ENCODE measurements around the gene NMUR1. TPM values are rescaled to one million over a fixed set of nuclear protein-coding genes. Genes with fewer than 3 reads are reported as not detected.
"Not testable (repeated sequence)": the region's sequence is repeated elsewhere in the genome, so short reads cannot be mapped to it uniquely, and the experiment has no call there.

The NMUR1 gene
- polyA plus RNA-seq, 1 experiment: not detected

DNA sequence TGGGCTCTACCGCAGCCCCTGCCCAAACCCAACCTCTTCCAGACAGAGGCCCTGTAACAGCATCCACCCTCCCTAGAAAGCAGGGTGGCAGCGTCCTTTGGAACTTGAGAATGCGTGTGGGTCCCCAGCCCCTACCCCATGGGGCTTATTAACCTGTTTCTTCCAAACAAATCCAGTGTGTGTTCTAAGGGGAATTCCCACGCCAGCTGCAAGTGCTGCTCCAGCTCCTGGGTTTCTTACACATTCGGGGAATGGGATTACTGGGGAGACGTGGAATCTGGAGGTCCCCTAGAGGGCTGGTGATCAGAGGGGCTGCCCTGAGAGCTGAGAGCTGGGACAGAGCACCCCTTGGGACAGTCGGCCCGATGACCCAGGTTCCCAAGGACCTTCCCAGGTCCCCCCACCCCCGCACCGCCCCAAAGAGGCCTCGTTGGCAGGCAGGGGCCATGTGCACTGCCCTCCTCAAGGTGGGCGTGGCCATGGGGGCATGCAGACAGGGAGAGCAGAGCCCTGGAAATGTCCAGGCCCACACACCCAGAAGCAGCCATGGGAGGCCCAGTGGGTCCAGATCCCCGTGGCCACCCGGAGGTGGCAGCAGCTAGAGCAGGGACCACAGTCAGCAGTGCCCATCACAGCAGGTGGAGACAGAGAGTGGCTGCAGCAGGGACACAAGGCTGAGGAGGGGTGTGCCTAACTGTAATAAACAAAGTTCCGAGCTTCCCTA, 43.6 kb upstream of the NMUR1 start:
- no peak for DNase-seq (ENCODE audit: low read depth, low spot score)
- H3K27me3 ChIP-seq (ENCODE audit: control insufficient read depth, insufficient read depth, low read length): peaks cover 14% of the 10 kb centered on the region
- no peaks in the 10 kb centered on the region; the same call in 1 of the 2 replicates for H3K9me3 ChIP-seq (ENCODE audit: control insufficient read depth, insufficient read depth, low read length)
- POLR2A ChIA-PET: no interaction called here
- CTCF ChIA-PET: interaction anchor here (0.8 to 1.6 kb wide), 2 partner anchors 10 to 27 kb away, joined by 3 to 5 read pairs; no protein-coding TSS in a partner anchor
- no peak overlapping the region for H3K4me3 ChIP-seq (ENCODE audit: low read depth, low read length)
- TF ChIP-seq, protein P1, sequence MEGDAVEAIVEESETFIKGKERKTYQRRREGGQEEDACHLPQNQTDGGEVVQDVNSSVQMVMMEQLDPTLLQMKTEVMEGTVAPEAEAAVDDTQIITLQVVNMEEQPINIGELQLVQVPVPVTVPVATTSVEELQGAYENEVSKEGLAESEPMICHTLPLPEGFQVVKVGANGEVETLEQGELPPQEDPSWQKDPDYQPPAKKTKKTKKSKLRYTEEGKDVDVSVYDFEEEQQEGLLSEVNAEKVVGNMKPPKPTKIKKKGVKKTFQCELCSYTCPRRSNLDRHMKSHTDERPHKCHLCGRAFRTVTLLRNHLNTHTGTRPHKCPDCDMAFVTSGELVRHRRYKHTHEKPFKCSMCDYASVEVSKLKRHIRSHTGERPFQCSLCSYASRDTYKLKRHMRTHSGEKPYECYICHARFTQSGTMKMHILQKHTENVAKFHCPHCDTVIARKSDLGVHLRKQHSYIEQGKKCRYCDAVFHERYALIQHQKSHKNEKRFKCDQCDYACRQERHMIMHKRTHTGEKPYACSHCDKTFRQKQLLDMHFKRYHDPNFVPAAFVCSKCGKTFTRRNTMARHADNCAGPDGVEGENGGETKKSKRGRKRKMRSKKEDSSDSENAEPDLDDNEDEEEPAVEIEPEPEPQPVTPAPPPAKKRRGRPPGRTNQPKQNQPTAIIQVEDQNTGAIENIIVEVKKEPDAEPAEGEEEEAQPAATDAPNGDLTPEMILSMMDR (IDR thresholded peaks at IDR 0.05; ENCODE audit: low read depth, low read length): no peak
- no peak overlapping the region for H3K27ac ChIP-seq (ENCODE audit: low read depth, low read length)

DNA sequence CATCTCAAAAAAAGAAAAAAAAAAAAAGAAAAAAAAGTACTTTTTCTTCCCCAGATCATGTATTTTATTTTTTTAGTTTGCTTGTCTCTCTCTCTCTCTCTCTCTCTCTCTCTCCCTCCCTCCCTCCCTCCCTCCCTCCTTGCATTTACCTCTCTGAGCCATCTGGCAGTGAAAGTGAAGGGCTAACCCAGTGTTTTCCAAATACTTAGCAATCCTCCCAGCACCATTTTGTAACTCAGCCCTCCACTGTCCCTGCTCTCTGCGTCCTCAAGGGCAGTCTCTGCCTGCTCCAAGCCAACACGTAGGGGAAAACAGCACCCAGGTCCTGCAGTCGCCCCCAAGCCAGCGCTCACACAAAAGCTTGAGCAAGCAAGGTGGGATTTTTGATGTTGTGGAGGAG, 42.9 kb upstream of the NMUR1 start:
- Histone ChIP-seq H3K27me3 (ENCODE audit: control insufficient read depth, insufficient read depth, low read length) (peaks cover 13% of the 10 kb centered on the region), H3K4me3 (ENCODE audit: low read depth, low read length) (no peak overlapping the region), H3K27ac (ENCODE audit: low read depth, low read length) (no peak overlapping the region), H3K9me3 (ENCODE audit: control insufficient read depth, insufficient read depth, low read length) (no peaks in the 10 kb centered on the region; the same call in 1 of the 2 replicates)
- DNase-seq (ENCODE audit: low read depth, low spot score): no peak
- ChIA-PET CTCF (interaction anchor here (1.6 to 1.9 kb wide), 2 partner anchors 9 to 10 kb away, joined by 5 to 8 read pairs; no protein-coding TSS in a partner anchor), POLR2A (no interaction called here)
- TF ChIP-seq, protein P1 (IDR thresholded peaks at IDR 0.05; ENCODE audit: low read depth, low read length): no peak

DNA sequence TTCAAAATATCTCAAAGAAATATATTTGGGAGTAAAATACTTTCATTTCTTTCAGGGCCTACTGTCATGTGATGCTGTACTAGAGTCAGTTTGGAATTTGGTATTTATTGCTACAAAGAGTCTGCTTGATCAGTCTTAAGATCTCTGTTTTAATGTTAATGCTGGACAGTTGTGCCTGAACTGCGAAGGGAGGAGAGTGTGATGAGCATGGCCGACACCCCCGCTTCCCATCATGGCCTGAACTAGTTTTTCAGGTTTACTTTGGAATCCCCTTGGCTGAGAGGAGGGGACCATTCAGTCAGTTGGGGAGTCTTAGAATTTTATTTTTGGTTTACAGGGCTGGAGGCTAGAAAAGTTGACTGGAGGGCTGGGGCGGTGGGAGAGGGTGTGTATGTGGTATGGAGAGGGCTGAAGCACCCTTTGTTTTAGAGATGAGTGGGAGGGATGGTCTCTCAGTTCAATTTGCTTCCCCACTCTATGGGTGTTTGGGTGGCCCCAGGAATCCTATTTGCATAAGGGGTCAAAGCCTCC, 41.5 kb upstream of the NMUR1 start:
- H3K9me3 ChIP-seq (ENCODE audit: control insufficient read depth, insufficient read depth, low read length): no peaks in the 10 kb centered on the region; the same call in 1 of the 2 replicates
- TF ChIP-seq, protein P1 (IDR thresholded peaks at IDR 0.05; ENCODE audit: low read depth, low read length): no peak
- no peak for DNase-seq (ENCODE audit: low read depth, low spot score)
- H3K27me3 ChIP-seq (ENCODE audit: control insufficient read depth, insufficient read depth, low read length): peaks cover 15% of the 10 kb centered on the region
- CTCF ChIA-PET: interaction anchor here (0.6 to 1.9 kb wide), 6 partner anchors 8 to 105 kb away, joined by 4 to 8 read pairs (median 5); no protein-coding TSS in a partner anchor
- no peak overlapping the region for H3K27ac ChIP-seq (ENCODE audit: low read depth, low read length)
- no peak overlapping the region for H3K4me3 ChIP-seq (ENCODE audit: low read depth, low read length)
- POLR2A ChIA-PET: no interaction called here

DNA sequence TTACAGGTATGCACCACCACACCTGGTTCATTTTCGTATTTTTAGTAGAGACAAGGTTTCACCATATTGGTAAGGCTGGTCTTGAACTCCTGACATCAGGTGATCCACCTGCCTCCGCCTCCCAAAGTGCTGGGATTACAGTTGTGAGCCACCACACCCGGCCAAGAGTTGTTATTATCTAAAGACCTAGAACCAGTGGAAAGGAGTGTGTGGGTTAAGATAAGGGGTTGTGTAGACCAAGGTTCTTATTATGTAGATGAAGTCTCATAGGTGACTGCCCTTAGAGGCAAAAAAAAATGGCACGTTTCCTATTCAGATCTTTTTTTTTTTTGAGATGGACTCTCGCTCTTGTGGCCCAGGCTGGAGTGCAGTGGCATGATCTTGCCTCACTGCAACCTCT, 40.7 kb upstream of the NMUR1 start:
- peaks cover 20% of the 10 kb centered on the region for H3K27me3 ChIP-seq (ENCODE audit: control insufficient read depth, insufficient read depth, low read length)
- CTCF ChIA-PET: interaction anchor here (1.2 to 1.9 kb wide), 3 partner anchors 7 to 53 kb away, joined by 4 to 8 read pairs (median 8); no protein-coding TSS in a partner anchor
- DNase-seq (ENCODE audit: low read depth, low spot score); H3K27ac ChIP-seq (ENCODE audit: low read depth, low read length); POLR2A ChIA-PET; H3K4me3 ChIP-seq (ENCODE audit: low read depth, low read length); H3K9me3 ChIP-seq (ENCODE audit: control insufficient read depth, insufficient read depth, low read length): not testable (repeated sequence)

DNA sequence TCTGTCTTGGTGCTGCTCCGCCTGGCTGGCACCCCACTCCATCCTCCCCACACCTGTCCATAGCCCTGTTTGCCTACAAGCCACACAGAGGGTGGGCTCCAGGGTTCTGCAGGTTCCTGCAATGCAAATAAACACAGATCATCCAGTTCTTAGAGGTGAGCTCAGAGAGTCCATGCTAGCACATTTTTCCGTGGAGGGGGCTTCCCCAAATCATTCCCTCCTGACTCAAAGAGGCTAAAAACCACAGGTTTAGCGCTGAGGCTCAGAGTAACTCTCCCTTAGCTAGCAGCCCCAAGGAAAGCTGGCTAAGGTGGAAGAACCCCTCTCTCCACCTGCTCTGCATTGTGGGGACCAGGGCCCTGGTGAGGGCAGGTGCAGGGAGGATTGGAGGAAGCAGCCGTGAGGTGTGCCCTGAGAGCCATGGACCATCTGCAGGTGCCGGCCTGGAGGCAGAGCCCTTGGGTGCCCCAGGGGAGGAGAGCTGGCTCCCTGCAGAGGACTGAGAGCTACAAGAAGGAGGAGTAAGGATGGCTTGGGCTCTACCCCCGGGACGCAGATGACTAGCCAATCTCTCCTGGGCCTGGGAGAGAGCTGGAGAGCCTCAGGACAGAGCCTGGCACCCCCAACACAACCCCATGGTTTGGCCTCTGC, 38.7 kb upstream of the NMUR1 start:
- ChIA-PET CTCF (interaction anchor here (1.2 to 1.5 kb wide), 2 partner anchors 11 to 33 kb away, joined by 3 to 6 read pairs; no protein-coding TSS in a partner anchor), POLR2A (no interaction called here)
- DNase-seq (ENCODE audit: low read depth, low spot score): no peak
- Histone ChIP-seq H3K4me3 (ENCODE audit: low read depth, low read length) (no peak overlapping the region), H3K27ac (ENCODE audit: low read depth, low read length) (no peak overlapping the region), H3K9me3 (ENCODE audit: control insufficient read depth, insufficient read depth, low read length) (no peaks in the 10 kb centered on the region), H3K27me3 (ENCODE audit: control insufficient read depth, insufficient read depth, low read length) (peaks cover 17% of the 10 kb centered on the region)
- TF ChIP-seq, protein P1 (IDR thresholded peaks at IDR 0.05; ENCODE audit: low read depth, low read length): no peak
